Uterus (tissue), 4 donors: ENCODE measurements around the gene AMOTL1. TPM values are rescaled to one million over a fixed set of nuclear protein-coding genes. Genes with fewer than 3 reads are reported as not detected.

Source experiments
- DNase-seq, 2 donors: peaks; one replicate each; pipeline ENCODE4 v3.0.0-alpha.2; 2019 to 2020
- H3K27ac ChIP-seq, 2 donors: fragments of 200-600 bp; sonication (generic); 1 replicate in 1 of 2; 2 replicates in 1 of 2; pipeline ENCODE4 v1.5.1; 2016 to 2018
- H3K27me3 ChIP-seq, 2 donors: fragments of 200-600 bp; sonication (generic); one replicate each; pipeline ENCODE4 v1.5.1; 2018 to 2019; ENCODE audit warnings: control low read depth in 1 of 2
- H3K36me3 ChIP-seq, 2 donors: fragments of 200-600 bp; sonication (generic); one replicate each; pipeline ENCODE4 v1.5.1; 2019; ENCODE audit warnings: control low read depth in 1 of 2
- H3K4me1 ChIP-seq, 2 donors: fragments of 200-600 bp; sonication (generic); one replicate each; pipeline ENCODE4 v1.5.1; 2018 to 2019; ENCODE audit warnings: control low read depth in 1 of 2
- H3K4me3 ChIP-seq, 2 donors: fragments of 200-600 bp; sonication (generic); 1 replicate in 1 of 2; 2 replicates in 1 of 2; pipeline ENCODE4 v1.5.1; 2018 to 2019; ENCODE audit warnings: mild to moderate bottlenecking in 1 of 2
- H3K9me3 ChIP-seq, 2 donors: fragments of 200-600 bp; sonication (generic); one replicate each; pipeline ENCODE4 v1.5.1; 2019; ENCODE audit warnings: control low read depth in 1 of 2
- POLR2A ChIP-seq, 2 donors: fragments of 450-650 bp; IDR thresholded peaks; one replicate each; pipeline ENCODE4 v1.6.1; 2016; ENCODE audit warnings: antibody characterized with exemption in 2 of 2, mild to moderate bottlenecking in 1 of 2, moderate library complexity in 1 of 2
- intact Hi-C: fragments of 100-400 bp; cut with DNase I; formaldehyde crosslinking; loops from one replicate; pipeline ENCODE4 v1.15.1; 2023; ENCODE audit warnings: low total_unique reads
- total RNA-seq, 4 donors: library from RNA; depleted of rRNA in 3 of 4; stranded (reverse); fragments of >200 nt in 3 of 4; gene quantifications; one replicate each; pipeline versions ENCODE4 v1.1.0 to v1.2.4, GENCODE V29; 2014 to 2023
- TF ChIP-seq, protein P1 (sequence below), 4 experiments: fragments of 200-600 bp in 2 of 4; fragments of 450-650 bp in 2 of 4; sonication (generic) in 2 of 4; IDR thresholded peaks; one replicate each; pipeline ENCODE4 v1.5.1; 2016 to 2019; ENCODE audit warnings: antibody characterized with exemption in 4 of 4, mild to moderate bottlenecking in 2 of 4, moderate library complexity in 1 of 4
- donor health status: DM: yes; HTN: yes; CAD: no.

The AMOTL1 gene
- total RNA-seq, 4 donors from 2014 or later, result 20.6 to 107 (median 41.5) TPM

DNA sequence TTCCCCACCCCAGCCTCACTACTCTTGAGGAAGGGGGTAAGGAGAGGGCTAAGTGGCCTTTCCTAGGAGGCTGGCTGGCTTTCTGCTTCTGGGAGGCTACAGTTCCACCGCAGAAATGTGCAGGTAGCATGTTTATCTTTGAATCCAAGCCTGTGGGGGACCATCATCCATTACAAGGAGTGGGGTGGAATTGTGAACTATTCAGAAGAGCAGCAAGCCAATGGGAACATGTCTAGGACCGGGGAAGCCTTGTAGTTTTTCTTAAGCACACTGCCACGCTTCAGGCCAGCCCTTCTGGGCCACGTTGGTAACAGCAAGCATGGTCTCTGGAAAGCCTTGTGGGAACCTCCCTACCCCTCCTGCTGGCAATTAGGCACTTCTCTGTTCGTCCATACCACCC, 100.3 kb downstream of the AMOTL1 start:
- DNase-seq, result no peak
- intact Hi-C loops, result no loop called here
- H3K27me3 ChIP-seq, result no peaks in the 10 kb centered on the region
- H3K4me3 ChIP-seq, result no peak overlapping the region
- no peaks in the 10 kb centered on the region for H3K4me1 ChIP-seq
- no peak overlapping the region for H3K27ac ChIP-seq
- H3K9me3 ChIP-seq, result no peaks in the 10 kb centered on the region
- H3K36me3 ChIP-seq, result no peaks in the 10 kb centered on the region
- TF ChIP-seq, protein P1, sequence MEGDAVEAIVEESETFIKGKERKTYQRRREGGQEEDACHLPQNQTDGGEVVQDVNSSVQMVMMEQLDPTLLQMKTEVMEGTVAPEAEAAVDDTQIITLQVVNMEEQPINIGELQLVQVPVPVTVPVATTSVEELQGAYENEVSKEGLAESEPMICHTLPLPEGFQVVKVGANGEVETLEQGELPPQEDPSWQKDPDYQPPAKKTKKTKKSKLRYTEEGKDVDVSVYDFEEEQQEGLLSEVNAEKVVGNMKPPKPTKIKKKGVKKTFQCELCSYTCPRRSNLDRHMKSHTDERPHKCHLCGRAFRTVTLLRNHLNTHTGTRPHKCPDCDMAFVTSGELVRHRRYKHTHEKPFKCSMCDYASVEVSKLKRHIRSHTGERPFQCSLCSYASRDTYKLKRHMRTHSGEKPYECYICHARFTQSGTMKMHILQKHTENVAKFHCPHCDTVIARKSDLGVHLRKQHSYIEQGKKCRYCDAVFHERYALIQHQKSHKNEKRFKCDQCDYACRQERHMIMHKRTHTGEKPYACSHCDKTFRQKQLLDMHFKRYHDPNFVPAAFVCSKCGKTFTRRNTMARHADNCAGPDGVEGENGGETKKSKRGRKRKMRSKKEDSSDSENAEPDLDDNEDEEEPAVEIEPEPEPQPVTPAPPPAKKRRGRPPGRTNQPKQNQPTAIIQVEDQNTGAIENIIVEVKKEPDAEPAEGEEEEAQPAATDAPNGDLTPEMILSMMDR (IDR thresholded peaks at IDR 0.05), result no peak
- no peak for TF ChIP-seq POLR2A (IDR thresholded peaks at IDR 0.05)

DNA sequence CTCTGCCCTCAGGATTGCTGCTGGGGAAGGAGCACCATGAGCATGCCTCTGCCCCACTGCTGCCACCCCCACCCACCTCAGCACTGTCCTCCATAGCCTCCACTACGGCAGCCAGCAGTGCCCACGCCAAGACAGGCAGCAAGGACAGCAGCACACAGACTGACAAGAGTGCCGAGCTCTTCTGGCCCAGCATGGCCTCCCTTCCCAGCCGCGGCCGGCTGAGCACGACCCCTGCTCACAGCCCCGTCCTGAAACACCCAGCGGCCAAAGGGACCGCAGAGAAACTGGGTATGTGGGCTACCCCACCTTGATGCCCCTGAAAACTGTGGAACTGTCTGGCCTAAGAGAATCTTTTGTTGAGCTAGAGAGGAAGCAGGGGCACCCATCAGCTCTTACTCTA, 101.0 kb downstream of the AMOTL1 start:
- no peak overlapping the region for H3K4me3 ChIP-seq
- no peaks in the 10 kb centered on the region for H3K36me3 ChIP-seq
- DNase-seq, result no peak
- intact Hi-C loops, result no loop called here
- no peaks in the 10 kb centered on the region for H3K4me1 ChIP-seq
- no peaks in the 10 kb centered on the region for H3K9me3 ChIP-seq
- H3K27me3 ChIP-seq, result no peaks in the 10 kb centered on the region
- no peak for TF ChIP-seq POLR2A (IDR thresholded peaks at IDR 0.05)
- TF ChIP-seq, protein P1 (IDR thresholded peaks at IDR 0.05), result no peak
- no peak overlapping the region for H3K27ac ChIP-seq

DNA sequence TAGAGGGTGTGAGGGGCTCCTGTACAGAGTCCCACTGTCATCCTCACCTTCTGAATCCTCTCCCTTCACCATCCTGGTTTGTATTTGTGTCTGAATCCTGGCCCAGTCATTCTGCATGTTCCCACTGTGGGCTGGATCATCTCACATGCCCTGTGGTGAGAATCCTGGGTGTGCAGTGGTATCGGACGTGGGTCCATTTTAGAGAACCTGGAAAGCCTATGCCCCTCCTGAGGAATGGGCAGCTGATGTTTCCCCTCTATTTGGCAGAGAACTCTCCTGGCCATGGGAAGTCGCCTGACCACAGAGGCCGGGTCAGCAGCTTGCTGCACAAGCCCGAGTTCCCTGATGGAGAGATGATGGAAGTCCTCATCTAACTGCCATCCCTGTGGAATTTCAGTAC, 102.3 kb downstream of the AMOTL1 start:
- H3K9me3 ChIP-seq, result no peaks in the 10 kb centered on the region
- H3K4me1 ChIP-seq, result no peaks in the 10 kb centered on the region
- H3K36me3 ChIP-seq, result no peaks in the 10 kb centered on the region
- H3K4me3 ChIP-seq, result no peak overlapping the region
- H3K27me3 ChIP-seq, result no peaks in the 10 kb centered on the region
- no peak for DNase-seq
- intact Hi-C loops, result no loop called here
- TF ChIP-seq POLR2A (IDR thresholded peaks at IDR 0.05), result no peak
- TF ChIP-seq, protein P1 (IDR thresholded peaks at IDR 0.05), result no peak
- no peak overlapping the region for H3K27ac ChIP-seq

DNA sequence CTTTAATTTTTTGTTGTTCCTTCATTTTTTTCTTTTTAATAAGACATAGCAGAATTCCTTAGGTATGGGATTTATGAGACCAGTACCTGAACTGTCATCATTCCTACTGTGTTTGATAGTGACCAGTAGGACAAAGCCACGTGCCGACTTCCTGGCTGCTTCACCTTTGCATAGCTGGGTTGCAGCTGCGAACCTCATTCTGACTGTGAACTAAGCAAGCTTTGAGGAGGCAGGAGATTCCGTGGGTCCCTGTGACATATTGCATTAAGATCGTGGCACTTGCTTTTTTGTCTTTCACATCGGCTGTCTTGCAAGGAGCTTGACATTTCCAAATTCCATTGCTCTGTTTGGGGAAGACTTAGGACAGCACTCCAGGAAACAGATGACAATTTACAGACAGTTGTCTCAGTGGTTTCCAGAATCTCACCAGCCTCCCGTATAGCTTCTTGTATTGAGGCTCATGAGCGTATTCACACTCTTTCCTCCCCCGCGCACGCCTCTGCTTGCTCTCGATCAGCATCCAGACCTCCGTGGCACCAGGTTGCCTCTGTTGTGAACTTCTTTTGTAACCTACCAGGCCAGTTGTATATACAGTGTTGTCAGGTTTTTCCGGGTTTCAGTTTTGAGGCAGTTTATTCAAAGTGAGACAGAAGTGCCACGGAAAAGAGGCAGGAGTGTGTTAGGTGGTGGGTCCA, 103.5 kb downstream of the AMOTL1 start:
- DNase-seq, result no peak
- Histone ChIP-seq H3K27ac (no peak overlapping the region), H3K9me3 (no peaks in the 10 kb centered on the region), H3K4me1 (peaks cover 0 to 6% of the 10 kb centered on the region in 2 donors), H3K36me3 (no peaks in the 10 kb centered on the region), H3K27me3 (no peaks in the 10 kb centered on the region), H3K4me3 (no peak overlapping the region)
- TF ChIP-seq, protein P1 (IDR thresholded peaks at IDR 0.05), result no peak
- TF ChIP-seq POLR2A (IDR thresholded peaks at IDR 0.05), result no peak
- intact Hi-C loops, result no loop called here

DNA sequence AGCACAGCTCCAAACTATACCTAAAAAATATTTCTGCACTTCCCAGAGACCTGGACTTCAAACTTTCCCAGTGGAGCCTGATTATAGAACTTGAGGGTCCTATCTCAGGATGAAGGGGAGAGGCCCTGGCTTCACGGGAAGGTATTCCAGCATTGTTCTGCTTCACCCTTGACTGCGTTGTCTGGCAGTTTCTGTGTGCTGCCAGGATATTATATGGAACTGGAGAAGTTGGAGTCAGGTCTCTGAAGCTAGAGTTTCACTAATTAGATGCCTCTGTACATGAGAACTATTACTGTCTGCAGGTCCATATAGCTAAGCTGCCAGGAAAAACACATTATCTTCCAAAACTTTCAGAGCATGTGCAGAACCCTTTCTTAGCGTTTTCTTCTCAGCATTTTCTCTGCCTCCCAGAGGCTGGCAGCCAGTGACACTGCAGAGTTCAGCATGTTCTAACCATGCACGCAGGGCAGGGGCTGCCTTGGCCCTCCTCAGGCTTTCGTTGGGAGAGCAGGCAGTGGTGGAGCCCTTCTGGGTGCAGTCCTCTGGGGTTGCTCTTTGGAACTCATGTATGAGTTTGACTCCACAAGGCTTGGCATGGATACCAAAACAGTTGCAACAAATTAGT, 105.9 kb downstream of the AMOTL1 start:
- no peaks in the 10 kb centered on the region for H3K27me3 ChIP-seq

More for the DNA sequence above, 105.9 kb downstream of the AMOTL1 start:
- TF ChIP-seq POLR2A (IDR thresholded peaks at IDR 0.05), result no peak
- TF ChIP-seq, protein P1 (IDR thresholded peaks at IDR 0.05), result no peak
- Histone ChIP-seq H3K9me3 (no peaks in the 10 kb centered on the region), H3K4me3 (no peak overlapping the region), H3K36me3 (no peaks in the 10 kb centered on the region), H3K27ac (no peak overlapping the region), H3K4me1 (peaks cover 5 to 6% of the 10 kb centered on the region in 2 donors)
- intact Hi-C loops, result no loop called here
- DNase-seq, result no peak
